ENCODE data around the gene KCNJ1.

The KCNJ1 gene

GRCh38 chr11:128867277-128867676 is at the start of gene KCNJ1:
Gene KCNJ1, minus strand, starts transcription at chr11:128867296. Its CDS starts 27,053 bp downstream, at chr11:128840243.
- no peak within 1 kb of the TSS for H3K4me3 ChIP-seq (ENCODE audit: low read depth, low read length)
- TF ChIP-seq, protein P1, sequence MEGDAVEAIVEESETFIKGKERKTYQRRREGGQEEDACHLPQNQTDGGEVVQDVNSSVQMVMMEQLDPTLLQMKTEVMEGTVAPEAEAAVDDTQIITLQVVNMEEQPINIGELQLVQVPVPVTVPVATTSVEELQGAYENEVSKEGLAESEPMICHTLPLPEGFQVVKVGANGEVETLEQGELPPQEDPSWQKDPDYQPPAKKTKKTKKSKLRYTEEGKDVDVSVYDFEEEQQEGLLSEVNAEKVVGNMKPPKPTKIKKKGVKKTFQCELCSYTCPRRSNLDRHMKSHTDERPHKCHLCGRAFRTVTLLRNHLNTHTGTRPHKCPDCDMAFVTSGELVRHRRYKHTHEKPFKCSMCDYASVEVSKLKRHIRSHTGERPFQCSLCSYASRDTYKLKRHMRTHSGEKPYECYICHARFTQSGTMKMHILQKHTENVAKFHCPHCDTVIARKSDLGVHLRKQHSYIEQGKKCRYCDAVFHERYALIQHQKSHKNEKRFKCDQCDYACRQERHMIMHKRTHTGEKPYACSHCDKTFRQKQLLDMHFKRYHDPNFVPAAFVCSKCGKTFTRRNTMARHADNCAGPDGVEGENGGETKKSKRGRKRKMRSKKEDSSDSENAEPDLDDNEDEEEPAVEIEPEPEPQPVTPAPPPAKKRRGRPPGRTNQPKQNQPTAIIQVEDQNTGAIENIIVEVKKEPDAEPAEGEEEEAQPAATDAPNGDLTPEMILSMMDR (IDR thresholded peaks at IDR 0.05; ENCODE audit: insufficient read depth, low read depth, low read length, missing control alignments): no peak
- no peak for DNase-seq (ENCODE audit: low read depth)

DNA sequence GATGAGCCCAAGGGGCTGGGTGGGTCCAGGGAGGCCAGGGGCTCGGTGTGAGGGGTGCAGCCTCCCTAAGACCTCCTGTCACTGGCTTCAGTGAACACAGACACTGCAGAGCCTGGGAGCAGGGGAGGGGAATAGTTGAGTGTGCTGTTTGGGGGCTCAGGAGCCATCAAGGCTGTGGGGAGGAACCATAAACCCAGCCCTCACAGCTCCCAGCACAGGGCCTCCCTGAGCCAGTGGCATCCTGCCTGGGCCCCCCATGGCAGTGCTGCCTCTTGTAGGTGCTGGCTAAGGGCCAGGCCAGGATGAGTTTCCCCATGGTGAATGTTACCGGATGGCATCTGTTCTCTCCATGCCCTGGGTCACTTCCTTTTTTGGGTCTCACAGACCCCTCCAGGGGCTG is 49.6 kb upstream of the KCNJ1 start:
- TF ChIP-seq, protein P1 (IDR thresholded peaks at IDR 0.05; ENCODE audit: insufficient read depth, low read depth, low read length, missing control alignments): no peak
- no peak for DNase-seq (ENCODE audit: low read depth)
- H3K4me3 ChIP-seq (ENCODE audit: low read depth, low read length): no peak overlapping the region

DNA sequence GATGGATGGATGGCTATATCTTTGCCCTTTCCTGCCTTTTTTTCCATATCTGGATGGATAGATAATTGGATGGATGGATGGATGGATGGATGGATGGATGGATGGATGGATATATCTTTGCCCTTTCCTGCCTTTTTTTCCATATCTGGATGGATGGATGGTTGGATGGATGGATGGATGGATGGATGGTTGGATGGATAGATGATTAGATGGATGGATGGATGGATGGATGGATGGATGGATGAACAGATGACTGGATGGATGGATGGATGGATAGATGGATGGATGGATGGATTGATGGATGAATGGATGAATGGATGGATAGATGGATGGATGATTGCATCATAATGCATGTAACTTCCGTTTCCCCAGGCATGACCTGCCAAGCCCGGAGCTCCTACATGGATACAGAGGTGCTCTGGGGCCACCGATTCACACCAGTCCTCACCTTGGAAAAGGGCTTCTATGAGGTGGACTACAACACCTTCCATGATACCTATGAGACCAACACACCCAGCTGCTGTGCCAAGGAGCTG is 49.0 kb upstream of the KCNJ1 start:
- no peak for DNase-seq (ENCODE audit: low read depth)
- H3K4me3 ChIP-seq (ENCODE audit: low read depth, low read length): no peak overlapping the region
- TF ChIP-seq, protein P1 (IDR thresholded peaks at IDR 0.05; ENCODE audit: insufficient read depth, low read depth, low read length, missing control alignments): no peak

DNA sequence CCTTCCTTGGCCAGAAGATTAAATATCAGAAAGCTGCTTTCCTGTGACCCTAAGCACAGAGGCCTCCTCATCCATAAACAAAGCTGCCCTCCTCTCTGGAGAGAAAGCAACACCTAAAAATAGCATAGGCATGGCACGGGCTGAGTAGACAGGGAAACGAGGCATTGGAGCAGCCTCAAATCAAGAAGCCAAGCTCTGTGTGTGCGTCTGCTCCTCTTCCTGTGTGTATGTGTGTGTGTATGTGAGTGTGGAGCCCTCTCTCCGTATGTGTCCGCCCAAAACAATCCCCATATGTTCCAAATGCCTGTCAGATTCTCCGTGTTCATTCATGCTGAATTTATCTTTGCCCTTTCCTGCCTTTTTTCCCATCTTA is 48.0 kb upstream of the KCNJ1 start:
- no peak overlapping the region for H3K4me3 ChIP-seq (ENCODE audit: low read depth, low read length)
- TF ChIP-seq, protein P1 (IDR thresholded peaks at IDR 0.05; ENCODE audit: insufficient read depth, low read depth, low read length, missing control alignments): no peak

DNA sequence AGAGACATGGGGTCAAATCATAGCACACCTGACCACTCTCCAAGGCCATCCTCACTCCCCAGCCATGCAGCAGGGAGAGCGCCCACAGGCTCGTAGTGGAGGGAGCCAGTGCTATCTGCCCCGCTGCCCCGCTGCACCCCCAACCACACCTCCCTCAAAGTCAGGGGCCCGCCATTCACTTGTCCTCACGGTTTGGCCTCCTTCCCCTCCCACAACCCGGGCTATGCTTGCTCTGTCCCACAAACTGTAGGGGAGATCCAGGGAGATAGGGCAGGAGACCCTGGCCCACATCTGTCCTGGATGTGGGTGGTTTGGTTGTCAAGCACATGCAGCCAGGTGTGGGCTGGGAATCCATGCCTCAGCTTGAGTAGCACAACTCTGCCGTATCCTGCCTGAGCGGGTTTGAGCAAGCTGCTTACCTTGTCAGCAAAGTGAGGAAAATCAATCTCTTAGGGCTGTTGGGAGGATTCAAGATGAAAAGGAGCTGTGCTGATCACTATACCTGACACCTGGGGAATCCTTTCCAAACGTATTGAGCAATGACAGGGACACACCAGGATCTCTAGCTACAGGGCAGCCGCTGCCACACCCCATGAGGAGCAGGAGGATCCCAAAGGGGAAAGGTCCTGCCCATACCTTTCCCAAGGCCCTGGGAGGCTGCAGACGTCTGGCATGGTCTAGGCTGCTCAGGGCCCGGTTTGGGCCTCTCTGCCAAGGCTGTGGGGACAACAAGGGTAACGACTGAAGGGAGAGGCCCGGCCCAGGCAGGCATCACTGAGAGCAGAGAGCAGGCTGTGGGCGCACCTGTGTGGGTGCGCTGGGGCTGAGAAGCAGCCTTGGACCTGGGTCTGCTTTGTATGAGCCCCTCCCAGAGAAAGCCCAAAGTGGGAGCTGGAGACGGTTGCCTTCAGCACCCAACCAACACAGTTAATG is 47.4 kb upstream of the KCNJ1 start:
- H3K4me3 ChIP-seq (ENCODE audit: low read depth, low read length): no peak overlapping the region
- TF ChIP-seq, protein P1 (IDR thresholded peaks at IDR 0.05; ENCODE audit: insufficient read depth, low read depth, low read length, missing control alignments): no peak
- no peak for DNase-seq (ENCODE audit: low read depth)

More for the DNA sequence above, 48.0 kb upstream of the KCNJ1 start:
- no peak for DNase-seq (ENCODE audit: low read depth)

- TF ChIP-seq, protein P1 (IDR thresholded peaks at IDR 0.05; ENCODE audit: insufficient read depth, low read depth, low read length, missing control alignments): no peak
- no peak overlapping the region for H3K4me3 ChIP-seq (ENCODE audit: low read depth, low read length)
- DNase-seq (ENCODE audit: low read depth): no peak
Observed at GRCh38 chr11:128913806-128914205, 46.7 kb upstream of the KCNJ1 start.
